D721Med (cell line): ENCODE results near the gene METAP1D.
"Not testable (repeated sequence)": the region's sequence is repeated elsewhere in the genome, so short reads cannot be mapped to it uniquely, and the experiment has no call there.

ENCODE experiments used
- DNase-seq: peaks from one replicate; pipeline ENCODE4 v3.0.0; 2011; ENCODE audit warnings: low spot score; ENCODE audit not compliant: insufficient read length
- FAIRE-seq: peaks from 2 replicates; lab custom pipeline; 2011; peaks lifted over from hg19 to GRCh38; lab: Jason Lieb, UNC
- TF ChIP-seq, protein P1 (sequence below): IDR thresholded peaks from 2 replicates; pipeline ENCODE4 v1.5.1; 2012; ENCODE audit warnings: mild to moderate bottlenecking, control low read depth; ENCODE audit not compliant: insufficient read depth; ENCODE audit errors: missing control alignments

METAP1D gene

DNA sequence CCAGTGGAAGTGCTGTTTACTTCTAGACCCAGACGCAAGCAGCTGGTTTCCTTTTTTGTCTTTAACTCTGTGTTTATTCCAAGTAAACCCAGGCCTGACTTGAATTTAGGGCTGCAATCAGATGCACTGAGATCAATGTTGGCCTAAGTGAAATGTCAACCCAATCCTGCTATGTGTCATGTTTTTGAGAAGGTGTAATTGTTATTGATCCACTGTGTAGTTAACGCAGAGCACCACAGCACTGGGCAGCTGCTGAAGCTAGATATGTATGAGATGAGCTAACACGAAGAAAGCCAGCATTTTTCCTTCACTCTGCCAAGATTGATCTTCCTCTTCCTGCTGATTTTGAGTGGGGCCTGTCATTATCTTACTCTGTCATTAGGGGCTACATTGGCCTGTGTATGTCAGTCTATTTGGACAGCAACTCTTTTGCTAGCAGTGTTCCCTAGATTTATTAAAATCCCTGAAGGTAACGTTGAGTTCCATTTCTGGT, 66.7 kb downstream of the METAP1D start:
- no peak for FAIRE-seq
- no peak for DNase-seq

DNA sequence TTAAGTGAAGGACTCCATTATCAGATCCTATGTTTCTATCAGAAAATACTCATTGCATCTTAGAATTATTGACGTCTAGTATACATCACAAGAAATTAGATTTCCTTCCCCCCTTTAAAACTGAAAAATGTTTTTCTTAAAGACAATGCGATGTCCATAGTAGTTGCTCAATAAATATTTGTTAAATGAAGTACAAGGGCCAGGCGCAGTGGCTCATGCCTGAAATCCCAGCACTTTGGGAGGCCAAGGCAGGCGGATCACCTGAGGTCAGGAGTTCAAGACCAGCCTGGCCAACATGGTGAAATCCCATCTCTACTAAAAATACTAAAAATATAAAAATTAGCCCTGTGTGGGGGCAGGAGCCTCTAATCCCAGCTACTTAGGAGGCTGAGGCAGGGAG, 68.2 kb downstream of the METAP1D start:
- not testable (repeated sequence) for FAIRE-seq, DNase-seq

More for the DNA sequence above, 66.7 kb downstream of the METAP1D start:
- TF ChIP-seq, protein P1, sequence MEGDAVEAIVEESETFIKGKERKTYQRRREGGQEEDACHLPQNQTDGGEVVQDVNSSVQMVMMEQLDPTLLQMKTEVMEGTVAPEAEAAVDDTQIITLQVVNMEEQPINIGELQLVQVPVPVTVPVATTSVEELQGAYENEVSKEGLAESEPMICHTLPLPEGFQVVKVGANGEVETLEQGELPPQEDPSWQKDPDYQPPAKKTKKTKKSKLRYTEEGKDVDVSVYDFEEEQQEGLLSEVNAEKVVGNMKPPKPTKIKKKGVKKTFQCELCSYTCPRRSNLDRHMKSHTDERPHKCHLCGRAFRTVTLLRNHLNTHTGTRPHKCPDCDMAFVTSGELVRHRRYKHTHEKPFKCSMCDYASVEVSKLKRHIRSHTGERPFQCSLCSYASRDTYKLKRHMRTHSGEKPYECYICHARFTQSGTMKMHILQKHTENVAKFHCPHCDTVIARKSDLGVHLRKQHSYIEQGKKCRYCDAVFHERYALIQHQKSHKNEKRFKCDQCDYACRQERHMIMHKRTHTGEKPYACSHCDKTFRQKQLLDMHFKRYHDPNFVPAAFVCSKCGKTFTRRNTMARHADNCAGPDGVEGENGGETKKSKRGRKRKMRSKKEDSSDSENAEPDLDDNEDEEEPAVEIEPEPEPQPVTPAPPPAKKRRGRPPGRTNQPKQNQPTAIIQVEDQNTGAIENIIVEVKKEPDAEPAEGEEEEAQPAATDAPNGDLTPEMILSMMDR, result no peak

DNA sequence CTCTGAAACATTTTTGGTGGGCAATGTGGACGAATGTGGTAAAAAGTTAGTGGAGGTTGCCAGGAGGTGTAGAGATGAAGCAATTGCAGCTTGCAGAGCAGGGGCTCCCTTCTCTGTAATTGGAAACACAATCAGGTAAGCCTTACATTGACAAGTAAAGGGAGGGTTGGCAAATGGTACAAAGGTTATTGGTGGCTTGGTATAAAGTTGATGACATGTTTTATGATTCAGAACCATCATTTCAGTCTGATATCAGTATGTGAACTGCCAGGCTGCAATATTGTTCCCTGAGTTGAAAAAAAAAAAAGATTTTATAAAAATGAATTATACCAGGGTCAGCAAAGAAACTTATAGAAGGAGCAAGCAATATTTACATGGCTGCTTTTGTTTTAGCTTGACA, 71.2 kb downstream of the METAP1D start:
- FAIRE-seq, result no peak
- DNase-seq, result no peak

DNA sequence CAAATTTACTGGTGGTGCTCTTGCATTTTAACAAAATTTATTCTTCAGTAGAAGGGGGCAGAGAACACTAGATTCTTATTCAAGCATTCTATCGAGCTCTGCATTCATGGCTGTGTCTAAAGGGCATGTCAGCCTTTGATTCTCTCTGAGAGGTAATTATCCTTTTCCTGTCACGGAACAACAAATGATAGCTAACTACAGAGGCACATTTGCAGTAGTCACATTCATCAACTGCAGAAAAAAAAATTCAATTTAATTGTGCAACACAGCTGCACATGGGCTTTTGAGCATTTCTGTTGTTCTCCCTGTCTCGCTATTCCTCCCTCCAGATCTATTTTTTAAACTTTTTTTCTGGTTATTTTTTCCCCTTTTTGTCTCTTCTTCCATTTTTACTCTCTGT, 72.5 kb downstream of the METAP1D start:
- TF ChIP-seq, protein P1, result no peak
- DNase-seq (no peak), FAIRE-seq (no peak)

More for the DNA sequence above, 71.2 kb downstream of the METAP1D start:
- TF ChIP-seq, protein P1, result no peak

DNA sequence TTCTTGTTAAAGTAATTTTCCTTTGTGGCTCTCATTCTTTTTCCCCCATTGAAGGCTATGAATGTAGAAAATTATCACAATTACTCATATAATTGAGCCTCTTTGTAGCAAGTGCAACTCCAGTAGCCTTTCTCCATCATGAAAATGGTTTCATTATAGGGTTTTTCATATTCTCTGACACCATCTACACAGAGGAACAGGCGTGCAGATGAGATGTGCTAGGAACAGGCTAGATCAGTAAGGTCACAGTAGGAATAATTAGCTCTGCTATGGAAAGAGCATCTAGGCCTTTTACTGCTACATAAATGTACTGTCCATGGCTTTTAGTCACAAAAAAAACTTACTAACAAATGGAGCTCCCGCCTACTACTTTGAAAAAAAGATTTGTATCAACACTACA, 73.0 kb downstream of the METAP1D start:
- FAIRE-seq (no peak), DNase-seq (no peak)
- TF ChIP-seq, protein P1, result no peak

DNA sequence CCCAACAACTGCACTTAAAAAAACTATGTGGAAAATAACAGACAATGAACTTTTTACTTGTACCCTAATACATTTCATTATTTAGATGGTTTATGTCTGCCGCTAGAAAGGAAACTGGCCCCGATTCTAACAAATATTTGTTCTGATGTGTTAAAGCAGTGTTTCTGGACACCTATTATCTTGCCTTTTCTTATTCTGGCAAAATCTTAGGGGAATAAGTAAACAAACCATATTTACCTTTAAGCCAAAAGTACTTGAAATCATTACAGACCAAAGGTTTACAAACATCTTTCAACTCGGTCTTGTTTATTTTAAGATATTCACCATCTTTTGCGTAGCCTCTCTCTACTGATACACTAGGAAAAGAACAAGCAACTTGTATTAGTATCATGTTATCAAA, 73.8 kb downstream of the METAP1D start:
- TF ChIP-seq, protein P1, result no peak
- DNase-seq (no peak), FAIRE-seq (no peak)

DNA sequence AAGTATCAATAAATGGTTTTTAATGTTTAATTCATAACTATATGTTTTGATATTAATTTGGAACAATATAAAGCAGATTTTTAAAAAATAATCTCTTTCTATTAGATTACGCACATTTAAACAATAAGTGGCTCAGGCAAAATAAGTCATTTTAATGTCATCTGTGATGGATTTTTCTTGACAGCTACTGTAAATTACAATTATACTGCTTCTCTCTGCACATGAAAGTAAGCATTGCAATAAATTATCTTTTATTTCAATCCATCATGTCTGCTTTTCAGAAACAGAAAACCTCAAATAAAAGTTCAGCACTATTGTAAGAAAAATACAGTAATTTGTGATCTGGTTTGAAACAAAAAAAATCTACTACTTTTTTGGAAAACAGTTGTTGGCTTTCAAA, 74.5 kb downstream of the METAP1D start:
- TF ChIP-seq, protein P1, result no peak
- no peak for DNase-seq
- no peak for FAIRE-seq

DNA sequence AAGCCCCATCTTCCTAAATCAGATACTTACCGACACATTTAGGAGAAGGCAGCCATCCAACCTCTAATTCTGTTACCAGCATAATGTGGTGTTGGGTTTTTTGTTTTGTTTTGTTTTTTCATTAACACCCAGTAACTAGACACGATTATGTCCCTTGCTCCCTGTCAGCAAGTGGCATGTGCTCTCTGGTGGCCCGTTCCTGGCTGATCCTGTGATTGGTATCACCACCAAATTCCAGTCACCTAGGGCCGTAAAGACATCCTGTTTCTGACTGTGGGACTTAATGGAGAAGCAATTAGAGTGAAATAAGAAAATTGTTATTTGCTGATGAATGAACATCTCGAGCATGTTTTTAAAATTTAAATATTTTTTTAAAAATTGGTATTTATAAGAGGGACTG, 79.7 kb downstream of the METAP1D start:
- DNase-seq (no peak), FAIRE-seq (no peak)
- TF ChIP-seq, protein P1, result no peak
